NCI-H2107 (cell line): Measurements from ENCODE around the gene TMC5.
"Not testable (repeated sequence)": the region's sequence is repeated elsewhere in the genome, so short reads cannot be mapped to it uniquely, and the experiment has no call there.

Experiments used
- DNase-seq: peaks from one replicate; lab custom pipeline; 2025; lab: John Stamatoyannopoulos, UW

Gene TMC5

GRCh38 chr16:19406891-19407491 lies 10.7 kb upstream of the TMC5 start:
- no peak for DNase-seq

DNA sequence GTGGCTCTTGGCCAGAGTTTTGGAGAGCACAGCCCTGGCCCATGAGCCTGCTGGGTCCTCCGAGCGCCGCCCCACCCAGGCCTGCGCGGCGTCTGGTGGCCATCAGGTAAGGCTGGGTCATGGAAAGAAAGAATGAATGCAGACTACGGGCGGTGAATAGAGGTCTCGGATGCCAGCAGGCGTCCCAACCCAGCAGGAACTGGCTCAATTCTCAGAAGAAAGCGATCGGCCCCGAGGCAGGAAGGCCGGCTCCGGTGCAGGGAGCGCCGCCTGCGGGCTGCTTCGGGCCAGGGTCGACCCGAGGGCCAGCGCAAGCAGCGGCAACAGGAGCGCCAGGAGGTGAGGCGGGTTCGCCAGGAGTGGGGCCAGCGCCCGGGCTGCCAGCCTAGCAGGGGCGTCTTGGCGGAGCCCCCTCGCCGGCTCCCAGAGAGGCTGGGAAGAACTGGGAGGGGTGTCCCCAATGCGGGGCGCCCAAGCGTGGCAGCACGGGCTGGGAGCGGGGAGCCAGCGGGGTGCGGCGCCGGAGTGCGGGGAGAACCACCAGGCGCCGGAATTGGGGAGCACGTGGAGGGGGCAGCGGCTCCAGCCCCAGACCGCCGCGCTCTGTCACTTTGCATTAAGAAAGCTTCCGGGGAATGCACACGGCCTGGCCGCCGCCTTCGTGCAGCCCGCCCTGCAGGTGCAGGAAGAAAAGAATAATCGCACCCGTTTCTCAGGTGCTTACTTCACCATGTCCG lies 7.1 kb upstream of the TMC5 start:
- no peak for DNase-seq

- no peak for DNase-seq
These were observed 6.4 kb upstream of the TMC5 start for GRCh38 chr16:19411298-19411697.

DNA sequence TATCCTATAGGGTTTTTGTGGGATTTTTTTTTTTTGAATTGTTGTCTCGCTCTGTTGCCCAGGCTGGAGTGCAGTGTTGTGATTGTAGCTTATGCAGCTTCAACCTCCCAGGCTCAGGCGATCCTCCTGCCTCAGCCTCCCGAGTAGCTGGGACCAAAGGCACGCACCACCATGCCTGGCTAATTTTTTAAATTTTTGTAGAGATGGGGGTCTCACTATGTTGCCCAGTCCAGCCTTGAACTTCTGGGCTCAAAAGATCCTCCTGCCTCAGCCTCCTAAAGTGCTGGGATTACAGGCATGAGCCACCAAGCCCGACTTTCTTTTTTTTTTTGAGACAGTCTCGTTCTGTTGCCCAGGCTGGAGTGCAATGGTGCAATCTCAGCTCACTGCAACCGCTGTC lies 5.6 kb upstream of the TMC5 start:
- DNase-seq = not testable (repeated sequence)

GRCh38 chr16:19415461-19415860 lies 2.2 kb upstream of the TMC5 start:
- DNase-seq = no peak

GRCh38 chr16:19415918-19416317 lies 1.8 kb upstream of the TMC5 start:
- DNase-seq = no peak

- no peak for DNase-seq
These were observed 517 bp downstream of the TMC5 start for GRCh38 chr16:19418200-19418599.

DNA sequence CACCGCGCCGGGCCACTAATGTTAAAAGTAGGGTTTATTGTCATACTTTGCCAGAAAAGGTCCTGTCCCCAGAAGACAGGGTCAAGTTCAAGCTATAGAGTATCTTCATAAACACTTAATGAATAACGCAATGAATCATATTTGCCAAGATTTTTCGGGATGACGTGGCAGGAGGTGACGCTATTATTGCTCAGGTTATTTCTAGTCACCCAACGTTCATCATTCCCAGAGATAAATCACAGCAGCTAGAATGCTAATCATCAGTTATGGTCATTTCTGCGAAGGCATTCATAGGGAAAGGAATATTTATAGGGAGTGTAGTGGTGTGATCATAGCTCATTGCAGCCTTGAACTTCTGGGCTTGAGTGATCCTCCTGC lies 2.0 kb downstream of the TMC5 start:
- DNase-seq = no peak

DNA sequence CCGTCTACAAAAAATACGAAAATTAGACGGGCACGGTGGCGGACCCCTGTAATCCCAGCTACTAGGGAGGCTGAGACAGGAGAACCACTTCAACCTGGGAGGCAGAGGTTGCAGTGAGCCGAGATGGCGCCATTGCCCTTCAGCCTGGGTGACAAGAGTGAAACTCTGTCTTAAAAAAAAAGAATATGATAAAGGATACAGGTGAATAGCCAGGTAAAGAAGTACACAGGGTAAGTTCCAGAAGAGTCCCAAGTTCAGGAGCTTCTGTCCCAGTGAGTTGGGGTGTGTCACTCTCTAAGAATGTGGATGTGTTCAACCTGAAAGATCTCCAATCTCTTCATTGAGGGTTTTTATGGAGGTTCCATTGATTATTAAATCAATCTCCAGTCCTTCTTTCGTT lies 6.8 kb downstream of the TMC5 start:
- DNase-seq = no peak

DNA sequence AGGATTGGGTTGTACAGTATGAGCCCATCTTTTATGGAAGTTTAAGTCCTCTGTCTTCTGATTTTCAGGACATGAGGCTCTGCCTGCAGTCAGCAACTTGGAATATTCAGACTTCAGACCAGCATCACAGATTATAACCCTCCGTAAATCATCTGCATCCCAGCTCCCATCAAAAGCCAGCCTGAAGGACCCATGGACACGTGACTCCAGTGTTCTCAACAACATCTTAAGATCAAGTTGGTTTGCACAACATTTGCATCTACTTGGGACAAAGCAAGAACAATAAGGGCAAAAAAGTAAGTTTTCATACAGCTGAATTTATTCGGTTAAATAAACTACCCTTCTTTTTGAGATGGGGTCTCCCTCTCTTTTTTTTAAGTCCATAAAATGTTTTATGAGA lies 12.7 kb downstream of the TMC5 start:
- no peak for DNase-seq

DNA sequence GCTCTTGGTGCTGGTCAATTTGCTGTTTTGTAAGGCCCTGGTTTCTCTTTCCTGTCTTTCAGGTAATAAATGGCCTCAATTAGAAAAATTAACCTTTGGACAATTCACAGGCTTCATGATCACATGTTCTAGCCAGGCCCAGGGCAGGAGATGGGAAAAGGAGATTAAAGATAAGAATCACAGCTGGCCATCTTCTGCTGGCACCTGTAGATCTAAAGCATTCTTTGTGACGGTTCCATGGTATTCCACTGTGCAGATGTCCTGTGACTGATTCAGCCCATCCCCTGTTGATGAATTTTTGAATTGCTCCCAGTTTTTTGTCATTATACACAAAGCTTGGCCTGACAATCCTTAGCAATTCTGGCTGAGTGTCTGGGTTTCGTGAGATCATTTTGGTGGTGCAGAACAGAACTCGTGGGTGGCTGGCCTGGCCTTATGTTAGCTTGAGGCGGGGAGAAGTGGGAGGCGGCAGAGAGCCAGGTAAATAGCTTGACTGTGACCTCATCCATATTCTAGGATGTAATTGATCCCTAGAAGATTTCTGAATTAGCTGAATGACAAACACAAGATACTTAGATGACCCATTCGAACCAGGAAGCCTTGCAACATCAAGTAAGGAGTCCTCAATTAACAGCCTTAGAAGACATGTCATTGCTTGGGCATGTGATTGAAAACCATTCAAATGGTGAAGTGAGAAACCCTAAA lies 14.1 kb downstream of the TMC5 start:
- no peak for DNase-seq

GRCh38 chr16:19432429-19432828 lies 14.7 kb downstream of the TMC5 start:
- DNase-seq = peak; percentile 18

- DNase-seq = no peak
These were observed 16.9 kb downstream of the TMC5 start for GRCh38 chr16:19434584-19434983.

DNA sequence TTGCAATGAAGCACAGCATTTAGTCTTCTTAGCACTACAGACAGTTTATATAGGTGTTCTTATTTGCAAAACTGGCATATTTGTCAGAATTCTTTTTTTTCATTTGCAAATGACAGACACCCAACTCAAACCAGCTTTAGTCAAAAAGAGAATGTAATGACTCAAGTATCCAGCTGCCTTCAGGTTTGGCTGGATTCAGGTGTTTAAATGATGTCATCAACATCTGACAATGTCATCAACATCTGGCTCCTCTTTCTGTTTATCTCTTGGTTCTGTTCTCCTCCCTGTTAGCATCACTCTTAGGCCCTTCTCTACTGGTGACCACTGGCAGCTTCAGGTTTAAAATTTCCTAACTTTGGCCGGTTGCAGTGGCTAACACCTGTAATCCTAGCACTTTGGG lies 18.9 kb downstream of the TMC5 start:
- DNase-seq = no peak

GRCh38 chr16:19437280-19437679 lies 19.6 kb downstream of the TMC5 start:
- DNase-seq = no peak

- DNase-seq = no peak
These were observed 21.1 kb downstream of the TMC5 start for GRCh38 chr16:19438739-19439138.

DNA sequence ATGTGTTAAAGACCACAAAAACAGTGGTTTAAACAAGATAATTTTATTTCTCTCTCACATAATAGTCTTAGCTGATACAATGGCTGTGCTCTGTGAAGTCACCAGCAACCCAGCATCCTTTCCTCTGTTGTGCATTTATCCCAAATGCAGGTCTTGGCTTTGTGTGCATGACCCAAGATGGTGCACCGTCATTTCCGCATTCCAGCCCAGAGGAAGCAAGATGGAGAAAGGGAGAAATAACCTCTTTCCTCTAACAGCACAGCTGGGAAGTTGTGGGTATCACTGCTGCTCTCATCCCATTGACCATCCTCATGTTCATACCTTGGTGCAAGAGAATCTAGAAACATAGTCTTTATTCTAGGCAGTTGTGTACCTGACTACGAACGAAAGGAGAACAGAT lies 21.8 kb downstream of the TMC5 start:
- no peak for DNase-seq

GRCh38 chr16:19443659-19444058 lies 26.0 kb downstream of the TMC5 start:
- DNase-seq = no peak

- no peak for DNase-seq
These were observed 28.7 kb downstream of the TMC5 start for GRCh38 chr16:19446300-19446846.

- no peak for DNase-seq
These were observed 29.2 kb downstream of the TMC5 start for GRCh38 chr16:19446886-19447285.

DNA sequence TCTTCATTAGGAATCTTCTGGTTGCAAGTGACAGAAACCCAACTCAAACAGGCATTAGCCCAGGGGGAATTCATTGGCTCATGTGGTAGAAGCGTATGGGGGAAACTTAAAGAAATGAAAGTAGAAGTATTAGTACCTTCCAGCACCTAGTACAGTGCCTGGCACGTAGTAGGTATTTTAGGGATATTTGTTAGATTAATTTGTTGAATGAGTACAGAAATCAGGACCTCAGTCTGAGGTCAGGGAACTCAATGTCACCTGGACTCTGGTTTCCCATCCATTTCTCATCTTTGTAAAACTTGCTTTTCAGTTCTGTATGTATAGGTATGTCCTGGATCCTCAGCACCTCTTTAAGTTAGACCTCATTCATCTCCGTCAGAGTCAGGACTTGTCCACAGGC lies 32.5 kb downstream of the TMC5 start:
- DNase-seq = no peak

DNA sequence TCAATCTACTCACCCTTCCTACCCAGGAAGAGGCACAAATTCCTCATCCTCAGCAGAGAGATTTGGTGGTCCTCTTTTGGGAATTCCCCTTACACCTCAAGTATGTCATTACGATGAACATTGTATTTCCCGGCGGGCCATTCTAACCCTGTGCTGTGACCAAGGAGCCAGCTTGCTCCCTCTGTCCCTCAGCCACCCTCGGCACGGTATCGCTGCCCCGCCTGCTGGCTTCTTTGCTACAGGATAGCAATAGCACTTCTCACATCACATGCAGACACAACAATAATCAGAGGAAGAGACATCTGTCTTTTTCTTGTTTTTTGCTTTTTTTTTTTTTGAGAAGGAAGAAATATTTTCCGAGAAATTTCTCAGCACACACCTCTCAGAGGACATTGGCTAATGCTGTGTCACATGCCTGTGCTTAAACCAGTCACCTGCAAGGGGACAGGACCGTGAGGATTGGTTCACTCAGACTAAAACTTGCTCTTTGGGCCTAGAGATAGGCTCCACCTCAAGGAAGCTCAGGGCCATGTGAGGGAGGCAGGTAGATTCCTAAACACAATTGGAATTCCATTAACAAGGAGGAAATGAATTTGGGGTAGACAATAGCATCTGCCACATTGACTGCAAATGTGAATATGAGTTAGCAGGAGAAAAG lies 41.2 kb downstream of the TMC5 start:
- DNase-seq = no peak

DNA sequence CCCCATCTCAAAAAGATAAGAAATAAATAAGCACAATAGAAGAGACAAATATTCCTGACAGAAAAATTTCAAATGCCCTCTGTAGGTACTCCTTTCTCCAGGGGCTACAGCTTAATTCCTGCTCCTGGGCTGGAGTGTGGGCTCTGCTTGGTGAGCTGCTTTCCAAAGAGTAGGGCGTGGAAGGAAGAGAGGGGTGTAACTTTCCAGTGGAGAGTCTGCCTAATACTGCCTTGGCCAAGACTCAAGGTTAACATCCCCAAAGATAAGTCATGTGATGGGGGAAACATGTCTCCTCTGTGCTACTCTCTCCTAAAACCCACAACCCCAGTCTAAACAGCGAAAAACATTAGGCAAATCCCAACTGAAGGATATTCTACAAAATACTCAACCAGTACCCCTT lies 42.7 kb downstream of the TMC5 start:
- no peak for DNase-seq
